Esophagus squamous epithelium (tissue), 5 donors: ENCODE measurements around the gene PRAMEF8. TPM values are rescaled to one million over a fixed set of nuclear protein-coding genes. Genes with fewer than 3 reads are reported as not detected.
"Not testable (repeated sequence)": the region's sequence is repeated elsewhere in the genome, so short reads cannot be mapped to it uniquely, and the experiment has no call there.

Experiments
- DNase-seq: peaks from one replicate; lab custom pipeline; 2025; lab: John Stamatoyannopoulos, UW
- H3K27ac ChIP-seq, 4 donors: fragments of 200-600 bp; sonication (generic); one replicate each; pipeline ENCODE4 v1.5.1; 2016 to 2019; ENCODE audit warnings: mild to moderate bottlenecking in 1 of 4
- H3K27me3 ChIP-seq, 4 donors: fragments of 200-600 bp; sonication (generic); 1 replicate in 3 of 4; 2 replicates in 1 of 4; pipeline versions ENCODE4 v1.5.1 to v1.6.0; 2017 to 2021; ENCODE audit warnings: antibody characterized with exemption in 1 of 4
- H3K36me3 ChIP-seq, 3 donors: fragments of 200-600 bp; sonication (generic); one replicate each; pipeline ENCODE4 v1.5.1; 2016 to 2019
- H3K4me1 ChIP-seq, 3 donors: fragments of 200-600 bp; sonication (generic); one replicate each; pipeline ENCODE4 v1.5.1; 2017 to 2019
- H3K4me3 ChIP-seq, 4 donors: fragments of 200-600 bp; sonication (generic); 1 replicate in 3 of 4; 2 replicates in 1 of 4; pipeline ENCODE4 v1.5.1; 2016 to 2019; ENCODE audit warnings: mild to moderate bottlenecking in 2 of 4, moderate library complexity in 1 of 4
- H3K9me3 ChIP-seq, 3 donors: fragments of 200-600 bp; sonication (generic); one replicate each; pipeline ENCODE4 v1.5.1; 2016 to 2019
- WGBS, 2 donors: methylation state at CpG; one replicate each; pipeline ENCODE4 v1.1.5; 2018; 5-methylcytosine and 5-hydroxymethylcytosine counted together
- intact Hi-C: fragments of 100-400 bp; cut with DNase I; formaldehyde crosslinking; loops from one replicate; pipeline ENCODE4 v1.15.0; 2022
- small RNA-seq, 4 donors: library from RNA; depleted of rRNA; stranded (forward); fragments of <200 nt; gene quantifications; one replicate each; pipeline ENCODE3, GENCODE V24; 2016
- total RNA-seq, 4 donors: library from RNA; depleted of rRNA; stranded (reverse); fragments of >200 nt; gene quantifications; one replicate each; pipeline ENCODE4 v1.1.0, GENCODE V29; 2016
- donor health status: DM: yes; HTN: yes; CAD: no.

PRAMEF8 gene
- total RNA-seq, 4 donors from 2014 or later: not detected

GRCh38 chr1:13245841-13246553, 38.9 kb downstream of the PRAMEF8 start:
- WGBS, 2 donors: 61 to 67% methylated on average over 3 to 4 of the region's 5 CpGs
- H3K27me3 ChIP-seq, H3K4me3 ChIP-seq, H3K27ac ChIP-seq, H3K36me3 ChIP-seq, DNase-seq, intact Hi-C loops, H3K4me1 ChIP-seq, H3K9me3 ChIP-seq: not testable (repeated sequence)

- H3K27ac ChIP-seq, H3K4me1 ChIP-seq, H3K27me3 ChIP-seq, H3K4me3 ChIP-seq, H3K9me3 ChIP-seq, DNase-seq, H3K36me3 ChIP-seq, intact Hi-C loops: not testable (repeated sequence)
- WGBS, 2 donors: 79 to 80% methylated on average over 9 of the region's 9 CpGs
Observed at GRCh38 chr1:13243536-13244263, 41.2 kb downstream of the PRAMEF8 start.

- H3K9me3 ChIP-seq, H3K4me1 ChIP-seq, H3K27ac ChIP-seq, H3K36me3 ChIP-seq, intact Hi-C loops, H3K4me3 ChIP-seq, DNase-seq, H3K27me3 ChIP-seq: not testable (repeated sequence)
- 70 to 77% methylated on average over 4 of the region's 4 CpGs for WGBS, 2 donors
Observed at GRCh38 chr1:13239633-13240032, 45.3 kb downstream of the PRAMEF8 start.

GRCh38 chr1:13237572-13237971, 47.4 kb downstream of the PRAMEF8 start:
- H3K27ac ChIP-seq, intact Hi-C loops, H3K4me1 ChIP-seq, H3K27me3 ChIP-seq, H3K4me3 ChIP-seq, H3K9me3 ChIP-seq, DNase-seq, H3K36me3 ChIP-seq: not testable (repeated sequence)
- WGBS, 2 donors: 57 to 72% methylated on average over 2 to 4 of the region's 4 CpGs

GRCh38 chr1:13234057-13234456, 50.9 kb downstream of the PRAMEF8 start:
- H3K9me3 ChIP-seq, H3K36me3 ChIP-seq, intact Hi-C loops, DNase-seq, H3K27ac ChIP-seq, H3K4me3 ChIP-seq, H3K4me1 ChIP-seq: not testable (repeated sequence)
- H3K27me3 ChIP-seq: peaks cover 0 to 23% (median 0%) of the 10 kb centered on the region in 4 donors
- 54 to 67% methylated on average over 1 of the region's 1 CpG for WGBS, 2 donors

- 53 to 69% methylated on average over 2 of the region's 2 CpGs for WGBS, 2 donors
- DNase-seq, H3K9me3 ChIP-seq, H3K4me1 ChIP-seq, H3K27ac ChIP-seq, intact Hi-C loops, H3K36me3 ChIP-seq, H3K4me3 ChIP-seq: not testable (repeated sequence)
- peaks cover 0 to 23% (median 0%) of the 10 kb centered on the region in 4 donors for H3K27me3 ChIP-seq
Observed at GRCh38 chr1:13232056-13232455, 52.9 kb downstream of the PRAMEF8 start.

Small RNA genes lying within 50 kb of the gene (small RNA-seq; reads per million reads assigned to genes)
- gene RNU6-771P: 0 reads per million in 4 donors

Other genes starting within 250 kb of the PRAMEF8 start
- gene PRAMEF27, start 228.6 kb downstream of the PRAMEF8 start, total RNA-seq: not detected
- gene HNRNPCL3, start 224.4 kb downstream of the PRAMEF8 start, total RNA-seq: not detected
- gene PRAMEF25, start 214.4 kb downstream of the PRAMEF8 start, total RNA-seq: not detected
- not detected for gene HNRNPCL2, start 168.3 kb downstream of the PRAMEF8 start, total RNA-seq
- not detected for gene PRAMEF26, start 129.1 kb downstream of the PRAMEF8 start, total RNA-seq
- not detected for gene HNRNPCL4, start 119.5 kb downstream of the PRAMEF8 start, total RNA-seq
- not detected for gene PRAMEF9, start 113.3 kb downstream of the PRAMEF8 start, total RNA-seq
- not detected for gene PRAMEF13, start 83.7 kb downstream of the PRAMEF8 start, total RNA-seq
- gene PRAMEF18, start 59.0 kb downstream of the PRAMEF8 start, total RNA-seq: not detected
- gene PRAMEF5, start 30.9 kb downstream of the PRAMEF8 start, total RNA-seq: not detected
- gene PRAMEF33, start 18.4 kb upstream of the PRAMEF8 start, total RNA-seq: not detected
- not detected for gene PRAMEF15, start 30.4 kb upstream of the PRAMEF8 start, total RNA-seq
- not detected for gene PRAMEF14, start 62.0 kb upstream of the PRAMEF8 start, total RNA-seq
- not detected for gene PRAMEF19, start 86.8 kb upstream of the PRAMEF8 start, total RNA-seq
- gene PRAMEF17, start 104.5 kb upstream of the PRAMEF8 start, total RNA-seq: not detected
- not detected for gene PRAMEF20, start 125.3 kb upstream of the PRAMEF8 start, total RNA-seq
- gene LRRC38, start 228.9 kb upstream of the PRAMEF8 start, total RNA-seq: under 1 TPM in 1 of 4 donors, not detected in 3; 0.19 TPM